NCI-H146 treated with DMSO at 0.1 percent for 48 hours (cell line): ENCODE measurements around the gene KCNIP4.

ENCODE experiments used
- DNase-seq: peaks from one replicate; lab custom pipeline; 2025; ENCODE audit not compliant: unreplicated experiment; lab: John Stamatoyannopoulos, UW

Gene KCNIP4

GRCh38 chr4:21097865-21098264, 850.7 kb downstream of the KCNIP4 start:
- DNase-seq = no peak

GRCh38 chr4:21097026-21097425, 851.5 kb downstream of the KCNIP4 start:
- DNase-seq = no peak

DNA sequence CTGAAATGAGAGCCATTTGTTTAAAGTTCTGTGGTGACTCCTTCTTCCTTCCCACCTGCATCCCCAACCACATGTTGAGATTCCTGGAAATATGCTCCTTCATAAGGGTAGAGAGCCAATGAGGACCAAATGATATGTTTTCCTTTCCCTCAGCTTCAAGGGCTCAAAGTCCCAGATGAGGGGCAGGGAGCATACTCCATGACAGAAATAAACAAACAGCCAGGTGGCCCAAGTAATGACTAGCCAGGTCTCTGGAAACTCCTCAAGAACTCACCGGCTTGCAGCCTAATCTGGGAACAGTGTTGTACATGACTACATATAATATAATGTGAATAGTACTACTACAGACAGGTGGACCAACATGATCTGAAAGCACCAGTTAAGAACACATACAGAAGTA, 856.0 kb downstream of the KCNIP4 start:
- no peak for DNase-seq

- DNase-seq = no peak
Measured at GRCh38 chr4:21090094-21090666, 858.4 kb downstream of the KCNIP4 start.

- DNase-seq = no peak
Measured at GRCh38 chr4:21083413-21083812, 865.2 kb downstream of the KCNIP4 start.

GRCh38 chr4:21077967-21078366, 870.6 kb downstream of the KCNIP4 start:
- DNase-seq = no peak

GRCh38 chr4:21067351-21067750, 881.2 kb downstream of the KCNIP4 start:
- no peak for DNase-seq

DNA sequence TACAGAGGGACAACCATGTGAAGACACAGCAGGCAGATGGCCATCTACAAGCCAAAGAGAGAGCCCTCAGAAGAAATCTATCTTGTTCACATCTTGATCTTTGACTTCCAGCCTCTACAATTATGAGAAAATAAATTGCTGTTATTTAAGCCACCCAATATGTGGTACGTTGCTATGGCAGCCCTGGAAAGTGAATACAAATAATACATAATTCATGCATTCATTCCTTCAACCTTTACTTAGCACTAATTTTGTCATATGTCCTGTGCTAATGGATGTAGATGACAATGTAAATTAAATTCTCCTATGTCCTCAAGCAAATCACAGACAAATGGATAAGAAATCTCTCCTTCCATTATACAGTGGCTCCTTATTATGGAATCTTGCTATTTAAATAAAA, 886.7 kb downstream of the KCNIP4 start:
- no peak for DNase-seq

- DNase-seq = no peak
Measured at GRCh38 chr4:21046141-21046540, 902.4 kb downstream of the KCNIP4 start.

DNA sequence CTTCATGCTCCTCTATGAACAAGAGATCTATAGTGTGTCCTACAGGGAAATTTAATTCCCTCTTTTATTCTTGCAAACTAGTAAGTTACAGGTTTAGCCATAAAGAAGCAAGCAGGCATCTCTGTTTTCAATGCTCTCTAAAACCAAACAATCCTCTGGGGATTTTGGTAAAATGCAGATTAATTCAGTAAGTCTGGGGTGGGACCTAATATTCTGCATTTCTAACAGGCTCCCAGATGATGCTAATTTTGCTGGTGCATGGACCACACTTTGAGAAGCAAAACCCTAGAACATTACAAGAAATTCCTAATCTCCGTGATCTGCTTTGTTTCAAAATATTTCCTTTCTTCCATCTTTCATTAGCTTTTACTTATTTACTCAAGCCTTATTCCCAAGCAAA, 903.5 kb downstream of the KCNIP4 start:
- no peak for DNase-seq

DNA sequence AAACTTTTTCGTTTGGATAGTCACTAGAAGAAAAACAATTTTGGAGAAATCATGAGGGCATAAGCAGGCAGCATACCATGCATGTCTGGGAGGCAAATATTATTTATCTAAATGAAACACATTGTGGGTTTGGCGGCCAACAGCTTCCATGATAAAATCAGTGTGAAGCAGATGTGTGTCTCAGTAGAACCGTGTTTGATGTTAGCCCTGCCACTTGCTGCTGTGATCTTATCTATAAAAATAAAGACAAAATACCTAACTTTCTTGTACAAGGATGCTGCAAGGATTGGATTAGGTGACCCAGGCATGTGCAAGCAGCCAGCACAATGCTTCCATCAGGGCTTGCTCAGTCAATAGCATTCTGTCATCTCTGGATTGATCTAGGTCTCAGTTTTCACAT, 906.9 kb downstream of the KCNIP4 start:
- no peak for DNase-seq

DNA sequence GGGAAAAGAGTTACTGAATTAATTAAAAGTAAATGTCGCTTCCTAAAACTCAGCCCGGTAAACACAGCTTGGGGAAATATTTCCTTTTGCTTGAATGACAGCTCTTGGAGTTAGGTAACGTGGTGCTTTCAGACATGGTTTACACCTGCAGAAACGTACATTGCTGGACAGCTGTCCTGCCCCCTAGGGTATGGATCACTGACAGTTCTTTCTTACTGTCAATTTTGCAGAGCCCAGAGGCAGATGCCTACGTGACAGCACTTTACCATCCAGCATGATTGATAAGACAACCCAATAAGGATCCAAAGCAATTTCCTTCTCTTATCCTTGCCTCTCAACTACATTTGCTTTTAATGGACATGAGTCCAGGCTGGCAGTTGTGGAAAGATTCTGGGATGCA, 913.8 kb downstream of the KCNIP4 start:
- DNase-seq = no peak

DNA sequence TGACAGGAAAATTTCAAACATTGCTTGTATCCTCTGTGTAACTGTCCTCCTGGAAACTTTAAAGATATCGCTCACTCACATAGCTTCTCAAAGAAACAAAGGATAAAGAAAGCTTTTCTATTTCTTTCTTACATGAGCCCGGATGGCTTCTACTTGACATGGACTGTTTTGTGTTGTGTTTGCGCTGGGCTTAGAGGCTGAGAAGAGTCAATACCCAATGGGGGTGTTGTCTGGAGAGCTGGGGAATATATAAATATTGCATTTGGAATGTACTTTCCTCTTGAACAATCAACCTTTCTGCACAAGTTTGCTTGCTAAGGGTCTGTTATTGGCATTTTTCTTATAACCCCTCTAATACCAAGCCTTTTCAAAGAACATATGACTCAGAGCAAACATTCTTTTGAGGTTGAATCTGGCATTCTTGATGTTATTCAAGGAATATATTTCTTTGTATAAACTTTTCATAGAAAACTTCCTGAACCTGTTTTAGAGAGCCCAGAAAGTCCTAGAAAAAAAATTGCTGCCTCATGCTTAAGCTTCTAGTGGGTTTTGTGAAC, 916.4 kb downstream of the KCNIP4 start:
- DNase-seq = no peak

DNA sequence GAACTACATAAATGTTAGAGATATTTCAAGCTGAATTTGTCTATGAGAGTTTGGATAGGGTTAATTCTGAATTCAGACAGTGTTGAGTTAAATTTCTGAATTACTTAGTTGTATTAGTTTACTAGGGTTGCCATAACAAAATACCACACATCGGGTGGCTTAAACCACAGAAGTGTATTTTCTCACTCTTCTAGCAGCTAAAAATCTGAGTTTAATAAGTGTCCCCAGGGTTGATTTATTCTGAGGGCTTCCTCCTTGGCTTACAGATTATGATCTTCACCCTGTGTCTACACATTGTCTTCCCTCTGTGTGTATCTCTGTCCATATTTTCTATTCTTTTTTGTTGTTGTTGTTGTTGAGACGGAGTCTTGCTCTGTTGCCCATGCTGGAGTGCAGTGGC, 929.8 kb downstream of the KCNIP4 start:
- DNase-seq = no peak

GRCh38 chr4:21013501-21013900, 935.1 kb downstream of the KCNIP4 start:
- no peak for DNase-seq

DNA sequence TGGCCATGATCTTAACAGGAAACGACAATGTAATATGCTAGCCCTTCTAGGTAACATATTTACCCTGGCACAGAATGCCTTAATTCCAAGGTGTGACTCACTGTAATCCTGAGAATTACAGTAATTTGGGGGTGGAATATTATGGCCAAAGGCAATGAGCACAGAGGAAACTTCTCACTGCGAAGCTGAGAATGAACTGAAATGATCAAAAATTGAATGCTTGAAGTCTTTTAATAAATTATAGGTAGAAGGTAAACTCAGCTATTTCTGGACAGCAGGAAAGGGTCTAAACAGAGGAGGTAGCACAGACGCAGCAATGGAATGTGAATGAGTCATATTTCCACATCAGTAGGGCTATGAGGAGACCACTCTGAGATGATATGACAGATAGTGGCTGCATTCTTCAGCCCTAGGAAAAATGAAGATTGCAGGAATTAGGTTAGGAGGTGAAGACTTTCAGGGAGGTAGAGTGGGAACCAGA, 935.7 kb downstream of the KCNIP4 start:
- no peak for DNase-seq

- DNase-seq = no peak
Measured at GRCh38 chr4:21011106-21011505, 937.5 kb downstream of the KCNIP4 start.

DNA sequence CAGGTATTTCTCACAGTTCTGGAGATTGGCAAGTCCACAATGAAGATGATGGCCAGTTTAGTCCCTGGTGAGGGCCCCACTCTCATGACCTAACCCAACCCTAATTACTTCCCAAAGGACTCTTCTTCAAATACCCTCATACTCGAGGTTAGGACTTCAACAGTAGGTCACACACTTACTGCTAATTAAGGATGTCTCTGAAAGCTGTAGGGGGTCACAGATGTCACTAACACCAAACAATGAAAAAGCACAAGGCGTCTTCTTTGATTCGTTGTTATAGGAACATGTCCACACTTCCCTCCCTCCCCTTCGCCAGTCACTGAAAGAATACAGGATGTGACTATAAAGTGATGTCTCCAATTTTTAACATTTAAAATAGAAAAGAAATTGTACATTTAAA, 938.6 kb downstream of the KCNIP4 start:
- DNase-seq = no peak

- DNase-seq = no peak
Measured at GRCh38 chr4:21005647-21006046, 942.9 kb downstream of the KCNIP4 start.

- DNase-seq = no peak
Measured at GRCh38 chr4:21002976-21003375, 945.6 kb downstream of the KCNIP4 start.

- DNase-seq = no peak
Measured at GRCh38 chr4:21002286-21002685, 946.3 kb downstream of the KCNIP4 start.

- no peak for DNase-seq
Measured at GRCh38 chr4:21001490-21001889, 947.1 kb downstream of the KCNIP4 start.

GRCh38 chr4:20997886-20998285, 950.7 kb downstream of the KCNIP4 start:
- no peak for DNase-seq
